Testis (tissue), 2 donors: Measurements from ENCODE around the gene TNXB.

Experiments
- POLR2A ChIP-seq: fragments of 450-650 bp; IDR thresholded peaks from one replicate; pipeline ENCODE4 v1.6.1; 2017; ENCODE audit warnings: antibody characterized with exemption, mild to moderate bottlenecking, moderate library complexity
- TF ChIP-seq, protein P1 (sequence below), 3 experiments: fragments of 450-650 bp in 2 of 3; fragments of 200-600 bp in 1 of 3; sonication (generic) in 1 of 3; IDR thresholded peaks; one replicate each; pipeline ENCODE4 v1.5.1; 2016 to 2019; ENCODE audit warnings: antibody characterized with exemption in 3 of 3, mild to moderate bottlenecking in 2 of 3, moderate library complexity in 1 of 3

- TF ChIP-seq, protein P1, sequence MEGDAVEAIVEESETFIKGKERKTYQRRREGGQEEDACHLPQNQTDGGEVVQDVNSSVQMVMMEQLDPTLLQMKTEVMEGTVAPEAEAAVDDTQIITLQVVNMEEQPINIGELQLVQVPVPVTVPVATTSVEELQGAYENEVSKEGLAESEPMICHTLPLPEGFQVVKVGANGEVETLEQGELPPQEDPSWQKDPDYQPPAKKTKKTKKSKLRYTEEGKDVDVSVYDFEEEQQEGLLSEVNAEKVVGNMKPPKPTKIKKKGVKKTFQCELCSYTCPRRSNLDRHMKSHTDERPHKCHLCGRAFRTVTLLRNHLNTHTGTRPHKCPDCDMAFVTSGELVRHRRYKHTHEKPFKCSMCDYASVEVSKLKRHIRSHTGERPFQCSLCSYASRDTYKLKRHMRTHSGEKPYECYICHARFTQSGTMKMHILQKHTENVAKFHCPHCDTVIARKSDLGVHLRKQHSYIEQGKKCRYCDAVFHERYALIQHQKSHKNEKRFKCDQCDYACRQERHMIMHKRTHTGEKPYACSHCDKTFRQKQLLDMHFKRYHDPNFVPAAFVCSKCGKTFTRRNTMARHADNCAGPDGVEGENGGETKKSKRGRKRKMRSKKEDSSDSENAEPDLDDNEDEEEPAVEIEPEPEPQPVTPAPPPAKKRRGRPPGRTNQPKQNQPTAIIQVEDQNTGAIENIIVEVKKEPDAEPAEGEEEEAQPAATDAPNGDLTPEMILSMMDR (IDR thresholded peaks at IDR 0.05): no peak
- TF ChIP-seq POLR2A: no peak
These were observed 23.2 kb downstream of the TNXB start for GRCh38 chr6:32085759-32086459.
